IMR-90 (cell line): Measurements from ENCODE around the gene DDX20.

Source experiments
- FOS ChIP-seq: fragments of 150-350 bp; IDR thresholded peaks from 2 replicates; pipeline ENCODE4 v1.6.1; 2016; ENCODE audit warnings: low read depth, low read length
- NFE2L2 ChIP-seq: fragments of 150-350 bp; IDR thresholded peaks from 2 replicates; pipeline ENCODE4 v1.6.1; 2016; ENCODE audit warnings: low read depth, mild to moderate bottlenecking, low read length
- POLR2A ChIP-seq: IDR thresholded peaks from 2 replicates; pipeline ENCODE4 v1.6.1; 2012; ENCODE audit warnings: mild to moderate bottlenecking, low read depth, low read length
- USF2 ChIP-seq: fragments of 150-350 bp; IDR thresholded peaks from 2 replicates; pipeline ENCODE4 v1.6.1; 2017; ENCODE audit warnings: mild to moderate bottlenecking, antibody characterized with exemption, low read length, low read depth
- TF ChIP-seq, protein P1 (sequence below): conservative IDR thresholded peaks from 2 replicates; pipeline ENCODE4 v1.5.1; 2012; ENCODE audit warnings: mild to moderate bottlenecking, low read depth, low read length, improper control_type of control experiment

DNA sequence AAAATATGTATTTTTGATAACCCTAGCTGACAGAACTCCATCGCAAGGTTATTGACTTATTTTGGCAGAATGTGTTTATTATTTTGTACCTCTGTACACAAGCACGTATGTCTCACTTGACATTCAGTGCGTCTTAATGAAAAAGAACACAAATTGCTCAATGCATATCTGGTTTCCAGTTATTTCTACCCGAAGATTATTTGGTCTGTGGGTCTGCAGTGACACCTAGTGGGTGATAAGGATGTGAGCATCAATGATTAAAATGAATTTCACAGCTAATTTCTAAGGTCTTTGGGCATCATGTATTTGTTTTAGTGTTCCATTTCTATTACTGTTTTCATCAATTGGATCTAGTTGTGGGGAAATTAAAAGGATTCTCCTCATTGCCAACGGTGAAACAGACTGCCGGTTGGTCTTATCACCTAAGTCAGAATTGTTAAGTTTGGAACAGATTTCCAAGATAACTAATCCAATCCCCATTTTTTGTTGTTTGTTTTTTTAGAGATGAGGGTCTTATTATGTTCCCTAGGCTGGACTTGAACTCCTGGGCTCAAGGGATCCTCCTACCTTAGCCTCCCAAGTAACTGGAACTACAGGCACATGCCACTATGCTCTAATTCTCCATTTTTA is 13.9 kb downstream of the DDX20 start:
- TF ChIP-seq, protein P1, sequence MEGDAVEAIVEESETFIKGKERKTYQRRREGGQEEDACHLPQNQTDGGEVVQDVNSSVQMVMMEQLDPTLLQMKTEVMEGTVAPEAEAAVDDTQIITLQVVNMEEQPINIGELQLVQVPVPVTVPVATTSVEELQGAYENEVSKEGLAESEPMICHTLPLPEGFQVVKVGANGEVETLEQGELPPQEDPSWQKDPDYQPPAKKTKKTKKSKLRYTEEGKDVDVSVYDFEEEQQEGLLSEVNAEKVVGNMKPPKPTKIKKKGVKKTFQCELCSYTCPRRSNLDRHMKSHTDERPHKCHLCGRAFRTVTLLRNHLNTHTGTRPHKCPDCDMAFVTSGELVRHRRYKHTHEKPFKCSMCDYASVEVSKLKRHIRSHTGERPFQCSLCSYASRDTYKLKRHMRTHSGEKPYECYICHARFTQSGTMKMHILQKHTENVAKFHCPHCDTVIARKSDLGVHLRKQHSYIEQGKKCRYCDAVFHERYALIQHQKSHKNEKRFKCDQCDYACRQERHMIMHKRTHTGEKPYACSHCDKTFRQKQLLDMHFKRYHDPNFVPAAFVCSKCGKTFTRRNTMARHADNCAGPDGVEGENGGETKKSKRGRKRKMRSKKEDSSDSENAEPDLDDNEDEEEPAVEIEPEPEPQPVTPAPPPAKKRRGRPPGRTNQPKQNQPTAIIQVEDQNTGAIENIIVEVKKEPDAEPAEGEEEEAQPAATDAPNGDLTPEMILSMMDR, result peak; percentile 90
- TF ChIP-seq POLR2A (no peak), USF2 (no peak), FOS (no peak), NFE2L2 (no peak)
